ENCODE results near the gene KCNMA1. TPM values are rescaled to one million over a fixed set of nuclear protein-coding genes. Genes with fewer than 3 reads are reported as not detected.

KCNMA1 gene
- total RNA-seq, 1 experiment from 2014 or later: 0.49 TPM

- Histone ChIP-seq H3K9ac (ENCODE audit: low read length) (no peak overlapping the region), H4K20me1 (ENCODE audit: insufficient read depth) (no peaks in the 10 kb centered on the region), H3K4me2 (ENCODE audit: low read length) (no peak overlapping the region), H3K27me3 (ENCODE audit: insufficient read depth, low read length) (peaks cover 16% of the 10 kb centered on the region; the same call in 1 of the 2 replicates), H3K4me3 (replicated peaks in 1 of 2; ENCODE audit: low read depth in 1 of 2, low read length in 2 of 2) (no peak overlapping the region), H3K9me3 (ENCODE audit: control insufficient read depth in 1 of 2, insufficient read depth in 1 of 2, low read depth in 1 of 2, low read length in 2 of 2) (no peaks in the 10 kb centered on the region), H3K36me3 (ENCODE audit: control insufficient read depth in 1 of 2, insufficient read depth in 2 of 2, low read length in 2 of 2) (no peaks in the 10 kb centered on the region), H3K27ac (ENCODE audit: low read depth, low read length) (no peak overlapping the region), H3K79me2 (ENCODE audit: insufficient read depth, low read length) (no peaks in the 10 kb centered on the region), H3K4me1 (ENCODE audit: control insufficient read depth in 1 of 2, insufficient read depth in 2 of 2, low read length in 2 of 2) (no peaks in the 10 kb centered on the region), H3K9me2 (ENCODE audit: insufficient read depth) (no peaks in the 10 kb centered on the region), H2AFZ (ENCODE audit: low read depth, low read length, poor library complexity, severe bottlenecking) (no peak overlapping the region)
- ChIA-PET RAD21 (ENCODE audit: low non-redundant PET in 1 of 2, low total read pairs in 2 of 2, uncharacterized antibody in 2 of 2, unreplicated experiment in 2 of 2) (no interaction called here), CTCF (no interaction called here), POLR2A (no interaction called here)
- no peak for ATAC-seq
- TF ChIP-seq ZNF274 (IDR thresholded peaks at IDR 0.05; ENCODE audit: low read depth, low read length): no peak
- TF ChIP-seq, protein P1, sequence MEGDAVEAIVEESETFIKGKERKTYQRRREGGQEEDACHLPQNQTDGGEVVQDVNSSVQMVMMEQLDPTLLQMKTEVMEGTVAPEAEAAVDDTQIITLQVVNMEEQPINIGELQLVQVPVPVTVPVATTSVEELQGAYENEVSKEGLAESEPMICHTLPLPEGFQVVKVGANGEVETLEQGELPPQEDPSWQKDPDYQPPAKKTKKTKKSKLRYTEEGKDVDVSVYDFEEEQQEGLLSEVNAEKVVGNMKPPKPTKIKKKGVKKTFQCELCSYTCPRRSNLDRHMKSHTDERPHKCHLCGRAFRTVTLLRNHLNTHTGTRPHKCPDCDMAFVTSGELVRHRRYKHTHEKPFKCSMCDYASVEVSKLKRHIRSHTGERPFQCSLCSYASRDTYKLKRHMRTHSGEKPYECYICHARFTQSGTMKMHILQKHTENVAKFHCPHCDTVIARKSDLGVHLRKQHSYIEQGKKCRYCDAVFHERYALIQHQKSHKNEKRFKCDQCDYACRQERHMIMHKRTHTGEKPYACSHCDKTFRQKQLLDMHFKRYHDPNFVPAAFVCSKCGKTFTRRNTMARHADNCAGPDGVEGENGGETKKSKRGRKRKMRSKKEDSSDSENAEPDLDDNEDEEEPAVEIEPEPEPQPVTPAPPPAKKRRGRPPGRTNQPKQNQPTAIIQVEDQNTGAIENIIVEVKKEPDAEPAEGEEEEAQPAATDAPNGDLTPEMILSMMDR (IDR thresholded peaks at IDR 0.05 in 2 of 3, conservative IDR thresholded peaks at IDR 0.05 in 1 of 3; ENCODE audit: borderline replicate concordance in 1 of 3, insufficient read depth in 1 of 3, low read depth in 2 of 3, low read length in 2 of 3): no peak
- TF ChIP-seq TCF7L2 (IDR thresholded peaks at IDR 0.05; ENCODE audit: borderline replicate concordance, extremely low read depth, insufficient read depth, insufficient read length): no peak
- TF ChIP-seq POLR2A (IDR thresholded peaks at IDR 0.05; ENCODE audit: borderline replicate concordance, extremely low read depth, insufficient read depth, insufficient read length): no peak
- TF ChIP-seq ZFX (IDR thresholded peaks at IDR 0.05): no peak
- TF ChIP-seq JUND (IDR thresholded peaks at IDR 0.05): no peak
- TF ChIP-seq EZH2phosphoT487 (IDR thresholded peaks at IDR 0.05; ENCODE audit: borderline replicate concordance): no peak
- no peak for TF ChIP-seq ELF1 (IDR thresholded peaks at IDR 0.05; ENCODE audit: borderline replicate concordance, low read depth)
- no peak for TF ChIP-seq POLR2AphosphoS5 (IDR thresholded peaks at IDR 0.05; ENCODE audit: low read depth, low read length)
- TF ChIP-seq CBX3 (IDR thresholded peaks at IDR 0.05; ENCODE audit: low read depth): no peak
- TF ChIP-seq SIN3A (IDR thresholded peaks at IDR 0.05; ENCODE audit: low read depth): no peak
- TF ChIP-seq, protein P2, sequence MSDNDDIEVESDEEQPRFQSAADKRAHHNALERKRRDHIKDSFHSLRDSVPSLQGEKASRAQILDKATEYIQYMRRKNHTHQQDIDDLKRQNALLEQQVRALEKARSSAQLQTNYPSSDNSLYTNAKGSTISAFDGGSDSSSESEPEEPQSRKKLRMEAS (IDR thresholded peaks at IDR 0.05): no peak
- BruUV-seq (replicated peaks): no TSS peak
- intact Hi-C loops (cut with micrococcal nuclease): no loop called here
- no peak for DNase-seq (ENCODE audit: low read depth, low spot score)
These were observed 720.5 kb downstream of the KCNMA1 start for GRCh38 chr10:76917071-76917470.

Data from HCT116 (cell line).